Skin of body (tissue), 1 donor: ENCODE measurements around the gene FKBP15. TPM values are rescaled to one million over a fixed set of nuclear protein-coding genes. Genes with fewer than 3 reads are reported as not detected.

Experiments
- total RNA-seq: library from RNA; depleted of rRNA; stranded (reverse); fragments of >200 nt; gene quantifications from one replicate; pipeline ENCODE4 v1.2.3, GENCODE V29; 2014

FKBP15 gene
- total RNA-seq, 1 donor from 2014 or later: 24.3 TPM

Other genes starting within 250 kb of the FKBP15 start
- 2.7 TPM for gene ZNF883, start 209.1 kb downstream of the FKBP15 start, total RNA-seq
- gene ZFP37, start 164.6 kb downstream of the FKBP15 start, total RNA-seq: 5.5 TPM
- 17.0 TPM for gene SLC31A2, start 70.3 kb downstream of the FKBP15 start, total RNA-seq
- 24.6 TPM for gene SLC31A1, start 267 bp upstream of the FKBP15 start, total RNA-seq
- gene CDC26, start 54.3 kb upstream of the FKBP15 start, total RNA-seq: 23.6 TPM
- gene PRPF4, start 54.4 kb upstream of the FKBP15 start, total RNA-seq: 20.1 TPM
- 0.20 TPM for gene RNF183, start 82.1 kb upstream of the FKBP15 start, total RNA-seq
- gene WDR31, start 119.0 kb upstream of the FKBP15 start, total RNA-seq: 2.3 TPM
- gene BSPRY, start 128.3 kb upstream of the FKBP15 start, total RNA-seq: 3.9 TPM
- 7.3 TPM for gene HDHD3, start 155.7 kb upstream of the FKBP15 start, total RNA-seq
- gene ALAD, start 180.0 kb upstream of the FKBP15 start, total RNA-seq: 22.9 TPM
- gene POLE3, start 189.4 kb upstream of the FKBP15 start, total RNA-seq: 26.4 TPM
- 0.59 TPM for gene C9orf43, start 189.5 kb upstream of the FKBP15 start, total RNA-seq
- gene RGS3, start 242.4 kb upstream of the FKBP15 start, total RNA-seq: 42.8 TPM